ENCODE results near the gene PPEF1. TPM values are rescaled to one million over a fixed set of nuclear protein-coding genes. Genes with fewer than 3 reads are reported as not detected.
"Not testable (repeated sequence)": the region's sequence is repeated elsewhere in the genome, so short reads cannot be mapped to it uniquely, and the experiment has no call there.

Gene PPEF1
- total RNA-seq, 1 donor from 2014 or later = not detected

DNA sequence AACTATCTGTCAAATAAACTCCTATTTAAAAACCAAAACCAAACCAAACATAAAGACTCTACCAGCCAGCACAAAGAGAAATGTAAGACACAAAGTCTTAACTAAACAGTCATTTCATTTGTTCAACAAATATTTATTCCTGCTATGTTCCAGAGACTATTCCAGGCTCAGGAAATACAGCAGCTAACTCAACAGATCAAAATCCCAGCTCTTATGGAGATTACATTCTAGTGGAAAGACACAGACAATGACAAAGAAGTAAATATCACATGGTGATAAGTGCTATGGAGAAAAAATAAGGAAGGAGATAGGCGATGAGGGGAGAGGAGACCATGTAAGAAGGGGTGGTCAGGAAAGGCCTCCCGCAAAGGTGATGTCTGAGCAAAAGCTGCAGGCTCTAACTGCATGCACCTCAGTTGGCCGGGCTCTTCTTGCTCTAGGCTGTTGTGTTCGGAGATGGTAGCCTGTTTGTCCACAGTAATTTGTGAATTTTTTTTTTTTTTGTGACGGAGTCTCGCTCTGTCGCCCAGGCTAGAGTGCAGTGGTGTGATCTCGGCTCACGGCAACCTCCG, 15.1 kb downstream of the PPEF1 start:
- TF ChIP-seq, protein P1, sequence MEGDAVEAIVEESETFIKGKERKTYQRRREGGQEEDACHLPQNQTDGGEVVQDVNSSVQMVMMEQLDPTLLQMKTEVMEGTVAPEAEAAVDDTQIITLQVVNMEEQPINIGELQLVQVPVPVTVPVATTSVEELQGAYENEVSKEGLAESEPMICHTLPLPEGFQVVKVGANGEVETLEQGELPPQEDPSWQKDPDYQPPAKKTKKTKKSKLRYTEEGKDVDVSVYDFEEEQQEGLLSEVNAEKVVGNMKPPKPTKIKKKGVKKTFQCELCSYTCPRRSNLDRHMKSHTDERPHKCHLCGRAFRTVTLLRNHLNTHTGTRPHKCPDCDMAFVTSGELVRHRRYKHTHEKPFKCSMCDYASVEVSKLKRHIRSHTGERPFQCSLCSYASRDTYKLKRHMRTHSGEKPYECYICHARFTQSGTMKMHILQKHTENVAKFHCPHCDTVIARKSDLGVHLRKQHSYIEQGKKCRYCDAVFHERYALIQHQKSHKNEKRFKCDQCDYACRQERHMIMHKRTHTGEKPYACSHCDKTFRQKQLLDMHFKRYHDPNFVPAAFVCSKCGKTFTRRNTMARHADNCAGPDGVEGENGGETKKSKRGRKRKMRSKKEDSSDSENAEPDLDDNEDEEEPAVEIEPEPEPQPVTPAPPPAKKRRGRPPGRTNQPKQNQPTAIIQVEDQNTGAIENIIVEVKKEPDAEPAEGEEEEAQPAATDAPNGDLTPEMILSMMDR (IDR thresholded peaks at IDR 0.05; ENCODE audit: unreplicated experiment) = no peak
- Mint-ChIP-seq H3K4me1 (ENCODE audit: unreplicated experiment) (peaks cover 11% of the 10 kb centered on the region), H3K27me3 (ENCODE audit: unreplicated experiment) (no peaks in the 10 kb centered on the region), H3K36me3 (ENCODE audit: low read depth, unreplicated experiment) (no peaks in the 10 kb centered on the region), H3K9me3 (ENCODE audit: unreplicated experiment) (no peaks in the 10 kb centered on the region), H3K27ac (ENCODE audit: unreplicated experiment) (peak overlapping the region; percentile 71), H3K4me3 (ENCODE audit: unreplicated experiment) (no peak overlapping the region)
- no peak for DNase-seq (ENCODE audit: low spot score)

- Mint-ChIP-seq H3K36me3 (ENCODE audit: low read depth, unreplicated experiment) (no peaks in the 10 kb centered on the region), H3K4me1 (ENCODE audit: unreplicated experiment) (peaks cover 11% of the 10 kb centered on the region), H3K27me3 (ENCODE audit: unreplicated experiment) (no peaks in the 10 kb centered on the region), H3K27ac (ENCODE audit: unreplicated experiment) (peak overlapping the region; percentile 91), H3K4me3 (ENCODE audit: unreplicated experiment) (no peak overlapping the region), H3K9me3 (ENCODE audit: unreplicated experiment) (no peaks in the 10 kb centered on the region)
- peak; percentile 15 for DNase-seq (ENCODE audit: low spot score)
- TF ChIP-seq, protein P1 (IDR thresholded peaks at IDR 0.05; ENCODE audit: unreplicated experiment) = no peak
These were observed 18.0 kb downstream of the PPEF1 start for GRCh38 chrX:18725310-18725943.

DNA sequence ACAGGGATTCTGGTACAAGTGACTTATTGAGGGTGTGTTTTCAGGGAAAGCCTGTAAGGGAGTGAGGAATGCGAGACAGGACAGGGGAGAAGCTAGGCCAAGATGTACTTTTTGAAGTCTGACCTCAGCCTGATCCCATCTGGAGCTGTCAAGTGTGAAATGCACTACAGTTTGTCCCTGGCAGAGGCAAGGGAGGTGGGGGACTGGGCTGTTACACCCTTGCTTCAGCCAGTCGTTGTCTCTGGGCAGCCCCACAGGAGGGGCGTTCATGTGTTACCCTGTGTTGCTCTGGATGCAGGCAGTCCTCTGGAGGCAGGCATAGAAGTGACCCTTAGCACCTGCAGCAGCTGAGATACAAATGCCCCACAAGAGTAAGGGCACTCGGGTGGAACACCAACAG, 25.8 kb downstream of the PPEF1 start:
- H3K36me3 Mint-ChIP-seq (ENCODE audit: low read depth, unreplicated experiment) = no peaks in the 10 kb centered on the region
- TF ChIP-seq, protein P1 (IDR thresholded peaks at IDR 0.05; ENCODE audit: unreplicated experiment) = no peak
- no peak overlapping the region for H3K4me3 Mint-ChIP-seq (ENCODE audit: unreplicated experiment)
- no peaks in the 10 kb centered on the region for H3K9me3 Mint-ChIP-seq (ENCODE audit: unreplicated experiment)
- no peak overlapping the region for H3K27ac Mint-ChIP-seq (ENCODE audit: unreplicated experiment)
- no peaks in the 10 kb centered on the region for H3K27me3 Mint-ChIP-seq (ENCODE audit: unreplicated experiment)
- no peak for DNase-seq (ENCODE audit: low spot score)
- no peaks in the 10 kb centered on the region for H3K4me1 Mint-ChIP-seq (ENCODE audit: unreplicated experiment)

DNA sequence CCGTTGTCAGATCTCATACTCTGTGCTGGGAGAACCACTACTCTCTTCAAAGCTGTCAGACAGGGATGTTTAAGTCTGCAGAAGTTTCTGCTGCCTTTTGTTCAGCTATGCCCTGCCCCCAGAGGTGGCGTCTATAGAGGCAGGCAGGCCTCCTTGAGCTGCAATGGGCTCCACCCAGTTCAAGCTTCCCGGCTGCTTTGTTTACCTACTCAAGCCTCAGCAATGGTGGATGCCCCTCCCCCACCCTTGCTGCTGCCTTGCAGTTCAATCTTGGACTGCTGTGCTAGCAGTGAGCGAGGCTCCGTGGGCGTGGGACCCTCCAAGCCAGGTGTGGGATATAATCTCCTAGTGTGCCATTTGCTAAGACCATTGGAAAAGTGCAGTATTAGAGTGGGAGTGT, 32.2 kb downstream of the PPEF1 start:
- not testable (repeated sequence) for H3K4me1 Mint-ChIP-seq (ENCODE audit: unreplicated experiment); H3K27ac Mint-ChIP-seq (ENCODE audit: unreplicated experiment); H3K27me3 Mint-ChIP-seq (ENCODE audit: unreplicated experiment); DNase-seq (ENCODE audit: low spot score); H3K36me3 Mint-ChIP-seq (ENCODE audit: low read depth, unreplicated experiment); H3K4me3 Mint-ChIP-seq (ENCODE audit: unreplicated experiment); H3K9me3 Mint-ChIP-seq (ENCODE audit: unreplicated experiment)

DNA sequence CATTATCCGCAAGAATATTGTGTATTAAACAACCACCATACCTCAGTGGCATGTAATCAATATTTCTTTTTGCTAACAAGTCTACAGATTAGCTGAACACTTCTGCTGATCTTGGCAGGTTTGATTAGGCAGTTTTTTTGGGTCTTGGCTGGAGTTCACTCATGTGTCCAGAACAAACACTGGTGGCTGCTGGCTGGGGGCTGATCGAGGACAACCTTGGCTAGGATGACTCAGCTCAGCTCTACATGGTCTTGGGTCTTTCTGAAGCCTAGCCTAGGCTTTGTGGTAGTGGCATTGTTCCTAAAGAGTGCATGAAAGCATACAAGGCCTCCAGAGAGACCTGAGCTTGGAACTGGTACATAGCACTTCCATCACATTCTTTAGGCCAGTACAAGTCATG, 41.1 kb downstream of the PPEF1 start:
- H3K36me3 Mint-ChIP-seq (ENCODE audit: low read depth, unreplicated experiment) = no peaks in the 10 kb centered on the region
- no peak overlapping the region for H3K4me3 Mint-ChIP-seq (ENCODE audit: unreplicated experiment)
- peaks cover 1% of the 10 kb centered on the region for H3K27me3 Mint-ChIP-seq (ENCODE audit: unreplicated experiment)
- no peaks in the 10 kb centered on the region for H3K4me1 Mint-ChIP-seq (ENCODE audit: unreplicated experiment)
- DNase-seq (ENCODE audit: low spot score) = no peak
- no peaks in the 10 kb centered on the region for H3K9me3 Mint-ChIP-seq (ENCODE audit: unreplicated experiment)
- TF ChIP-seq, protein P1 (IDR thresholded peaks at IDR 0.05; ENCODE audit: unreplicated experiment) = no peak
- no peak overlapping the region for H3K27ac Mint-ChIP-seq (ENCODE audit: unreplicated experiment)

All from endothelial cell (in vitro differentiated cells).